Colonic mucosa (tissue), 4 donors: Measurements from ENCODE around the gene MVD. TPM values are rescaled to one million over a fixed set of nuclear protein-coding genes. Genes with fewer than 3 reads are reported as not detected.

Experiments
- DNase-seq: peaks from one replicate; pipeline ENCODE4 v3.0.0-alpha.2; 2020
- H3K27ac ChIP-seq: fragments of 200-600 bp; one replicate; pipeline ENCODE4 v1.8.0; 2021
- H3K27me3 ChIP-seq: fragments of 200-600 bp; one replicate; pipeline ENCODE4 v1.8.0; 2021
- H3K36me3 ChIP-seq: fragments of 200-600 bp; one replicate; pipeline ENCODE4 v1.8.0; 2021
- H3K4me1 ChIP-seq: fragments of 200-600 bp; one replicate; pipeline ENCODE4 v1.8.0; 2021; ENCODE audit warnings: mild to moderate bottlenecking
- H3K4me3 ChIP-seq: fragments of 200-600 bp; one replicate; pipeline ENCODE4 v1.8.0; 2021
- H3K9ac ChIP-seq, 2 donors: one replicate each; pipeline ENCODE4 v1.7.0; 2013; ENCODE audit warnings: control low read depth in 2 of 2, low read depth in 2 of 2, low read length in 2 of 2
- H3K9me3 ChIP-seq: fragments of 200-600 bp; one replicate; pipeline ENCODE4 v1.8.0; 2021
- CTCF ChIP-seq: fragments of 200-600 bp; IDR thresholded peaks from one replicate; pipeline ENCODE4 v1.8.0; 2022; ENCODE audit warnings: antibody characterized with exemption, mild to moderate bottlenecking
- intact Hi-C: fragments of 100-400 bp; cut with DNase I; formaldehyde crosslinking; loops from one replicate; pipeline ENCODE4 v1.14.1; 2022
- total RNA-seq, 2 donors: library from RNA; stranded (reverse); fragmentation: NEBNext Ultra II Directional in 1 of 2; extraction: Animal tissue kit (Norgen Biotek cat#: 25700) in 1 of 2; gene quantifications; one replicate each; pipeline ENCODE4 v1.2.1, GENCODE V29; 2021
- donor health status: healthy.
- donor health status: DM: no; HTN: no; CAD: no.
- donor health status: DM: no; HTN: no; CAD: no.

The MVD gene
- total RNA-seq, 2 donors from 2014 or later, result 86.2 to 132 TPM

GRCh38 chr16:88643644-88643932 is 19.3 kb downstream of the MVD start:
- Histone ChIP-seq H3K27me3 (peaks cover 24% of the 10 kb centered on the region), H3K9ac (no peak overlapping the region), H3K4me1 (peaks cover 11% of the 10 kb centered on the region), H3K4me3 (no peak overlapping the region), H3K27ac (no peak overlapping the region), H3K9me3 (no peaks in the 10 kb centered on the region), H3K36me3 (no peaks in the 10 kb centered on the region)
- DNase-seq, result no peak
- intact Hi-C loops, result no loop called here
- TF ChIP-seq CTCF, result no peak

- Histone ChIP-seq H3K9me3 (no peaks in the 10 kb centered on the region), H3K36me3 (no peaks in the 10 kb centered on the region), H3K9ac (no peak overlapping the region), H3K27ac (no peak overlapping the region), H3K4me3 (no peak overlapping the region), H3K4me1 (peaks cover 15% of the 10 kb centered on the region), H3K27me3 (peaks cover 24% of the 10 kb centered on the region)
- no peak for TF ChIP-seq CTCF
- intact Hi-C loops, result no loop called here
- no peak for DNase-seq
Observed at GRCh38 chr16:88642881-88643643, 19.8 kb downstream of the MVD start.

- Histone ChIP-seq H3K36me3 (no peaks in the 10 kb centered on the region), H3K9me3 (no peaks in the 10 kb centered on the region), H3K9ac (no peak overlapping the region), H3K27ac (no peak overlapping the region), H3K4me3 (no peak overlapping the region), H3K27me3 (peaks cover 24% of the 10 kb centered on the region), H3K4me1 (peaks cover 15% of the 10 kb centered on the region)
- no peak for DNase-seq
- TF ChIP-seq CTCF, result no peak
- intact Hi-C loops, result no loop called here
Observed at GRCh38 chr16:88640498-88641247, 22.2 kb downstream of the MVD start.

- Histone ChIP-seq H3K4me3 (no peak overlapping the region), H3K36me3 (no peaks in the 10 kb centered on the region), H3K4me1 (peaks cover 15% of the 10 kb centered on the region), H3K9me3 (no peaks in the 10 kb centered on the region), H3K9ac (no peak overlapping the region), H3K27me3 (peaks cover 24% of the 10 kb centered on the region), H3K27ac (no peak overlapping the region)
- no peak for DNase-seq
- intact Hi-C loops, result no loop called here
- no peak for TF ChIP-seq CTCF
Observed at GRCh38 chr16:88640039-88640495, 22.8 kb downstream of the MVD start.

GRCh38 chr16:88639231-88640038 is 23.5 kb downstream of the MVD start:
- H3K27ac ChIP-seq, result no peak overlapping the region
- DNase-seq, result peak; percentile 59
- TF ChIP-seq CTCF, result no peak
- H3K36me3 ChIP-seq, result no peaks in the 10 kb centered on the region
- H3K9me3 ChIP-seq, result no peaks in the 10 kb centered on the region
- peak overlapping the region in 1 of 2 donors; percentile 33 for H3K9ac ChIP-seq
- H3K4me3 ChIP-seq, result no peak overlapping the region
- peaks cover 24% of the 10 kb centered on the region for H3K27me3 ChIP-seq
- intact Hi-C loops, result no loop called here
- H3K4me1 ChIP-seq, result peaks cover 15% of the 10 kb centered on the region
